NOMO-1 treated with DMSO at 0.1 percent for 48 hours (cell line): Measurements from ENCODE around the gene MGAT5B.

ENCODE experiments used
- DNase-seq: peaks from one replicate; lab custom pipeline; 2025; ENCODE audit not compliant: unreplicated experiment; lab: John Stamatoyannopoulos, UW

The MGAT5B gene

DNA sequence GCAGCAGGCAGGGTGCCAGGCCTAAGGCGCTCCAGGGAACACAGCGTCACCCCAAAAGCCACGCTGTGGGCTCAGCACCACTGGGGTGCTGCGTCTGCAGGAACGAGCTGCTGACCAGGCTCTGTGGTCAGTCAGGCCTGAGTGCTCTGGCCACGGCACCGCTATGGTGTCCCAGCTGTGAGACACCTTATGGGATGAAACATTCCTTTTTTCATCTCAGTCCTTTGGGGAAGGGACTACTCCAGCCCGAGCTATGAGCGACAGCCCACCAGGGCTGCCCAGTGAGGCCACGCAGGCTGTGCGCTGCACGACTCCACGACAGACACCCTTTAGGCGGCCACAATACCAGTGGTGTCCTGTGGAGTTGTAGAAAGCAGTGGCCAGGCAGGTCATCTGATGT lies 11.1 kb downstream of the MGAT5B start:
- DNase-seq, result no peak

GRCh38 chr17:76879691-76880090 lies 11.5 kb downstream of the MGAT5B start:
- no peak for DNase-seq

- DNase-seq, result no peak
These were observed 12.1 kb downstream of the MGAT5B start for GRCh38 chr17:76880268-76880667.

GRCh38 chr17:76880971-76881370 lies 12.8 kb downstream of the MGAT5B start:
- DNase-seq, result no peak

DNA sequence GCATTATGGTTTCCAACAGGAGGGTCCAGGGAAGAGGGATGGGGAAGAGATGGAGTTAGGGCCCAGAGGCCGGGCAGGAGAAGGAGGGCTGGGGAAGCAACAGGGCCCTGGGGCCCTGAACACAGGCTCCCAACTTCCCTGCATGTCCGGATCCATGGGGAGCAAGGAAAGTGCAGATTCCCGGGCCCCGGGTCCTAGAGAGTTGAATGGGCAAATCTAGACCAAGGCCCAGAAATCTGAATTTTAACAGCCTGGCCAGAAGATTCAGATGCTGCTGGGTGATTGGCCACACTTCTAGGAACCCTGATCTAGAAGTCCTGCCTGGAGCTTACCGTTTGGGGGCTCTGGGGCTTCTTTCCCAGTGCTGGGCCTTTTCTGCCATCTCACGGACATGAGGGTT lies 13.2 kb downstream of the MGAT5B start:
- DNase-seq, result no peak

DNA sequence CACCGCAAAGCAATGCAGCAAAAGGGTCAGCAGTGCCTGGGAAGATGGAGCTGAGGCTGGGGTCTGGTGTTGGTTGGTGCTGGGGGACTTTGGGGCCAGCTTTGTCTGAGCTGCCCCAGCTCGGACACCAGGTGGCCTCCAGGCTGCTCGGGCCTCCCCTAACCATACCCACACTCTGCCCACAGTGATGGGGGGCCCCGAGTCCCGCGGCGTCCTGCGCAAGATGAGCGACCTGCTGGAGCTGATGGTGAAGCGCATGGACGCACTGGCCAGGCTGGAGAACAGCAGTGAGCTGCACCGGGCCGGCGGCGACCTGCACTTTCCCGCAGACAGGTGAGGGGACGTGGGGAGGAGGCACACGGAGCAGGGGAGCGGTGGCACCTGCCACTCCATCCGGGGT lies 13.8 kb downstream of the MGAT5B start:
- DNase-seq, result no peak

GRCh38 chr17:76883744-76884525 lies 15.7 kb downstream of the MGAT5B start:
- DNase-seq, result no peak

DNA sequence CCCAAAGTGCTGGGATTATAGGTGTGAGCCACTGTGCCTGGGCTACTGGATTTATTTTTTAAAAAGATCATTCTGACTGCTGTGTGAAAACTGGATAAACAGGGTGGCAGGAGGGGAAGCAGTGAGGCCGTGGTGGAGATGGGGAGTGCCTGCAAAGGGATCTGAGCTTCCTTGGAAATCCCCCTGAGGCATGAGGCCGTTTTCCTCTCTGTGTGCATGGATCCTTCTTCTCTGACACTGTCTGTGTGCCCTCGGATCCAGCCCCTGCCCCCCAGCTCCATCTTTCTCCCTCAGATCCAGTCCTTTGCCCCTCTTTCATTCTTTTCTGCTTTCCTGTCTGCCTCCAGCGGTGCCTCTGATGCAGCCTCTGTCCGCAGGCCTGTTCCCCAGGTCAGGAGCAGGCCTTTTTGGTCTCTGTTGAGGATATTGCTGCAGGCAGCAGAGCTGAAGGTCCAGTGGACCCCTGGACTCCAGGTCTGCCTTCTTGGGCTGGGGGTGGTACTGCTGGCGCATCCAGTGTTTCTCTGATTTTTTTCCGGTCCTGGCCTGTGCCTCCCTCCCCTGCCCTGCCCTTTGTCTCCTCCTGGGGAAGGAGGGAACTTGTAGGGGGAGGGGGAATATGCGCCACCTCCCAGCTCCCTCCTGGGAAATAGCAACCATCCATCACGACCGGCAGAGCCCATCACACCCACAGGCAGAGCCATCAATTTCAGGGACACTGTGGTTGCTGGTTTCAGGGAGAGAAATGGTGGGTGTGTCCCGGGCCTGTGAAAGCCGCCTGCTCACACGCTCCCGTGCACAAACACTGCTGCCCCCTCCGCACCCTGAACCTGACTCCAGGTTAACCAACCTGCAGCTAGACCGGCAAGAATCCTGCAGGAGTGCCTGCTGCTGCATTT lies 17.0 kb downstream of the MGAT5B start:
- DNase-seq, result no peak

DNA sequence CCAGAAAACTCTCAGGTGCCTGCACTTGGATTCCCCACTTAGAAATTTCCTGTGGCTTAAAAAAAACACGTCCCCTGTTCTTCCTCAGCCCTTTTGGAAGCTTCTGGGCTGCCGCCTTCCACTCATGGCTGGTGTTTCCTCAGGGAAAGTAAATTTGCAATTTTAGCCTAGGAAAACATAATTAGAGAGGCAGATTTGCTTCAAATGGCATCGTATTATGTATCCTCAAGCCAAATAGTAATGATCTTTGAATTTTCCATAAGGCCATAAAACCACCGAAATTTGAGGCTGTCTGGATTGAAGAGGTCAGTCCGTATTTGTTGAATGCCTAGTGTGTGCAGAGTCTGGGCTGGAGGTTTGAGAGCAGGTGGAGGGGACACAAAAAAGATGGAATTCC lies 17.7 kb downstream of the MGAT5B start:
- no peak for DNase-seq

DNA sequence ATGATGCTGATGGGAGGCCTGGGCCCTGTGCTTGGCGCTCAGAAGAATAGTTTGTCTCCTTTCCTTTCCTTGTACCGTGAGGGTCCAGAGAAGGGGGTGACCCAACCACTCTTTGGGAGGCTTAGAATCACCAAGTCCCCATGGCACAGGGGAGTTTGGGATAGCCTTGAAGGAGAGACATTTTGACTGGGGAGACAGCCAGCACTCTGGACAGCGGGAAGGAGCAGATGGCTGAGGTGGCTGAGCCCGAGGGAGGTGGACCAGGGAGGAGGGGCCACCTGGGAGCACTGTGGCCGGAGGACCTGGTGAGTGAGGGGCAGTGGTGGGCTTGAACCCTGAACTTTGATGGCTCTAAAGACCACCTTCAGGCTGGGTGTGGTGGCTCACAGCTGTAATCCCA lies 18.2 kb downstream of the MGAT5B start:
- no peak for DNase-seq

GRCh38 chr17:76887802-76888201 lies 19.6 kb downstream of the MGAT5B start:
- DNase-seq, result no peak

- no peak for DNase-seq
These were observed 20.5 kb downstream of the MGAT5B start for GRCh38 chr17:76888661-76889060.

DNA sequence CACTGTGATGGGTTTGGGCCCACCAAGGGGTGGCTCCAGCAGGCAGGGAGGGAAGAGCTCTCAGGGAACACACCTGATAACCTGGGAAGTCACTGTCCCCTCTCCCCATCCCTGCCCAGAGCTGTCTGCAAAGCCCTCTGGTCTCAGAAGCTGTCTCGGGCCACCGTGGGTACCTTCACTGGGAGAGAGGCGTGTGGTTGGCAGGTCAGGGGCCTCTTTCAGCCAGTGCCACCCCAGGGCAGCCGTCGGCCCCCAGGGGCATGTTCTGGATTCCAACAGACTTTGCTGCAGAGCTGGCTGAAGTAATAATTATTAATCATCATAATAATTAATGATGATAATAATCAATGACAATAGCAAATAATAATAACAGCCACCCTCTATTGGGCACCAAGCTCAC lies 21.1 kb downstream of the MGAT5B start:
- DNase-seq, result no peak

- no peak for DNase-seq
These were observed 24.1 kb downstream of the MGAT5B start for GRCh38 chr17:76892329-76892728.

GRCh38 chr17:76893623-76894334 lies 25.6 kb downstream of the MGAT5B start:
- DNase-seq, result no peak

DNA sequence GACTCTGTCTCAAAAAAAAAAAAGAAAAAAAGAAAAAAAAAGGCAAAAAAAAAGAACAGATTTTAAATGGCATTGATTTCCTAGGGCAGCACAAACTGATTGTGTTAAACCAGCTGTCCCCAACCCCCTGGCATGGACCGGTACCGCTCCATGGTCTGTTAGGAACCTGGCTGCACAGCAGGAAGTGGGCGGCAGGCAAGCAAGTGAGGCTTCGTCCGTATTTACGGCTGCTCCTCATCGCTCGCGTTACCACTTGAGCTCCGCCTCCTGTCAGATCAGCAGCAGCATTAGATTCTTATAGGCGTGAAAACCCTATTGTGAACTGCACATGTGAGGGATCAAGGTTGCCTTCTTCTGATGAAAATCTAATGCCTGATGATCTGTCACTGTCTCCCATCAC lies 26.6 kb downstream of the MGAT5B start:
- DNase-seq, result no peak

DNA sequence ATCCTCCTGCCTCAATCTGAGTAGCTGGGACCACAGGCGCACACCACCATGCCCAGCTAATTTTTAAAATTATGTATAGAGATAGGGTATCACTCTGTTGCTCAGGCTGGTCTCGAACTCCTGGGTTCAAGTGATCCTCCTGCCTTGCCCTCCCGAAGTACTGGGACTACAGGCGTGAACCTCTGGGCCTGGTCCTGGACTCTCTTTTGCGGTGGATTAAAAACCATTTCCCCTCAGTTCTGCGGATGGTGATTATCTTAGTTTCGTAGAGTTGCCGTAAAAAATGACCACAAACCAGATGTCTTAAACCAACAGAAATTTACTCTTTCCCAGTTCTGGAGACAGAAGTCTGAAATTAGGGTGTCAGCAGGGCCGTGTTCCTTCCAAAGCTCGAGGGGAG lies 28.8 kb downstream of the MGAT5B start:
- DNase-seq, result no peak

DNA sequence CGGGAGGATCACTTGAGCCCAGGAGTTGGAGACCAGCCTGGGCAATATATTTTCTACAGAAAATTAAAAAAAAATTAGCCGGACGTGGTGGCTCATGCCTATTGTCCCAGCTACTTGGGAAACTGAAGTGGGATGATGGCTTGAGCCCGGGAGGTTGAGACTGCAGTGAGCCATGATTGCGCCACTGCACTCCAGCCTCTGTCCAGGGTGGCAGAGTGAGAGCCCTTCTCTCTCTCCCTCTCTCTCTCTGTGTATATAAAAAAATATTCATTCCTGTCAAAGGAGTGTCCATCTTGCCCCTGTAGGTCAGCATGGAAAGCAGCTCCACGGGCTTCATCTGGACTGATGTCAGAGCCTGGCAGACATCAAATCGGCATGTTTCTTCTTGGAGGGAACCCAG lies 31.2 kb downstream of the MGAT5B start:
- no peak for DNase-seq

DNA sequence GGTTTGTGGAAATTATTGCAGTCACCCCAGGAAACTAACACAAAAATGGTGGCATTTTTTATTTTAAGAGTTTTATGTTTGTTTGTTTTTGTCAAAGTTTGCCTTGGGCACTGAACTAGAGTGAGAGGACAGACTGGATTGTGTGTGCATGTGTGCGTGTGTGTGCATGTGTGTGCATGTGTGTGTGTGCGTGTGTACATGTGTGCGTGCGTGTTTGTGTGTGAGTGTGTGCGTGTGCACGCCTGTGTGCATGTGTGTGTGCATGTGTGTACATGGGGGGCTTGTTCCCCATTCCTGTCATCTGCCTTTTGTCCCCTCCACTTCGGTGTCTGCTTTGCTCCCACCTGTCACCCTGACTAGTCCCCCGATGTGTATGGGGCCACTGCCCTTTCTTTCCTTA lies 32.5 kb downstream of the MGAT5B start:
- no peak for DNase-seq

GRCh38 chr17:76901542-76902197 lies 33.5 kb downstream of the MGAT5B start:
- no peak for DNase-seq

GRCh38 chr17:76902476-76902875 lies 34.3 kb downstream of the MGAT5B start:
- no peak for DNase-seq
